Activated naive CD8-positive, alpha-beta T cell (primary cell): ENCODE data around the gene DNAH10.

ENCODE experiments used
- H3K27ac Mint-ChIP-seq: one replicate; pipeline ENCODE4 v1.8.0; 2021; ENCODE audit warnings: mixed read lengths
- H3K27me3 Mint-ChIP-seq: one replicate; pipeline ENCODE4 v1.8.0; 2021; ENCODE audit warnings: mixed read lengths
- H3K36me3 Mint-ChIP-seq: one replicate; pipeline ENCODE4 v1.8.0; 2021; ENCODE audit warnings: mixed read lengths
- H3K4me1 Mint-ChIP-seq: one replicate; pipeline ENCODE4 v1.8.0; 2021; ENCODE audit warnings: low read depth, mixed read lengths
- H3K4me3 Mint-ChIP-seq: one replicate; pipeline ENCODE4 v1.8.0; 2021; ENCODE audit warnings: mild to moderate bottlenecking, mixed read lengths
- H3K9me3 Mint-ChIP-seq: one replicate; pipeline ENCODE4 v1.8.0; 2021; ENCODE audit warnings: low read depth, mixed read lengths

Gene DNAH10, protein sequence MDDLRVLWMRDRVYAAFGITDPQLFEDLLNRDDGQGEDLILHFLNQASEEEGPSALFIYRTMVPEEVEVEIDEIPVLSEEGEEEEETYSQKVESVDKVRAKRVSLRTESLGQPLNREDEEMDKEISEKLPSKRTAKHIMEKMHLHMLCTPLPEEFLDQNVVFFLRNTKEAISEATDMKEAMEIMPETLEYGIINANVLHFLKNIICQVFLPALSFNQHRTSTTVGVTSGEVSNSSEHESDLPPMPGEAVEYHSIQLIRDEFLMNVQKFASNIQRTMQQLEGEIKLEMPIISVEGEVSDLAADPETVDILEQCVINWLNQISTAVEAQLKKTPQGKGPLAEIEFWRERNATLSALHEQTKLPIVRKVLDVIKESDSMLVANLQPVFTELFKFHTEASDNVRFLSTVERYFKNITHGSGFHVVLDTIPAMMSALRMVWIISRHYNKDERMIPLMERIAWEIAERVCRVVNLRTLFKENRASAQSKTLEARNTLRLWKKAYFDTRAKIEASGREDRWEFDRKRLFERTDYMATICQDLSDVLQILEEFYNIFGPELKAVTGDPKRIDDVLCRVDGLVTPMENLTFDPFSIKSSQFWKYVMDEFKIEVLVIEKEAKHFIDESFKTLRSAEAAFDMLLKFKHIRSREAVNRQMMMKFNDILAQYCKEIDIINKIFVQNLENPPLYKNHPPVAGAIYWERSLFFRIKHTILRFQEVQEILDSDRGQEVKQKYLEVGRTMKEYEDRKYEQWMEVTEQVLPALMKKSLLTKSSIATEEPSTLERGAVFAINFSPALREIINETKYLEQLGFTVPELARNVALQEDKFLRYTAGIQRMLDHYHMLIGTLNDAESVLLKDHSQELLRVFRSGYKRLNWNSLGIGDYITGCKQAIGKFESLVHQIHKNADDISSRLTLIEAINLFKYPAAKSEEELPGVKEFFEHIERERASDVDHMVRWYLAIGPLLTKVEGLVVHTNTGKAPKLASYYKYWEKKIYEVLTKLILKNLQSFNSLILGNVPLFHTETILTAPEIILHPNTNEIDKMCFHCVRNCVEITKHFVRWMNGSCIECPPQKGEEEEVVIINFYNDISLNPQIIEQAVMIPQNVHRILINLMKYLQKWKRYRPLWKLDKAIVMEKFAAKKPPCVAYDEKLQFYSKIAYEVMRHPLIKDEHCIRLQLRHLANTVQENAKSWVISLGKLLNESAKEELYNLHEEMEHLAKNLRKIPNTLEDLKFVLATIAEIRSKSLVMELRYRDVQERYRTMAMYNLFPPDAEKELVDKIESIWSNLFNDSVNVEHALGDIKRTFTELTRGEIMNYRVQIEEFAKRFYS (N-terminal part only)

DNA sequence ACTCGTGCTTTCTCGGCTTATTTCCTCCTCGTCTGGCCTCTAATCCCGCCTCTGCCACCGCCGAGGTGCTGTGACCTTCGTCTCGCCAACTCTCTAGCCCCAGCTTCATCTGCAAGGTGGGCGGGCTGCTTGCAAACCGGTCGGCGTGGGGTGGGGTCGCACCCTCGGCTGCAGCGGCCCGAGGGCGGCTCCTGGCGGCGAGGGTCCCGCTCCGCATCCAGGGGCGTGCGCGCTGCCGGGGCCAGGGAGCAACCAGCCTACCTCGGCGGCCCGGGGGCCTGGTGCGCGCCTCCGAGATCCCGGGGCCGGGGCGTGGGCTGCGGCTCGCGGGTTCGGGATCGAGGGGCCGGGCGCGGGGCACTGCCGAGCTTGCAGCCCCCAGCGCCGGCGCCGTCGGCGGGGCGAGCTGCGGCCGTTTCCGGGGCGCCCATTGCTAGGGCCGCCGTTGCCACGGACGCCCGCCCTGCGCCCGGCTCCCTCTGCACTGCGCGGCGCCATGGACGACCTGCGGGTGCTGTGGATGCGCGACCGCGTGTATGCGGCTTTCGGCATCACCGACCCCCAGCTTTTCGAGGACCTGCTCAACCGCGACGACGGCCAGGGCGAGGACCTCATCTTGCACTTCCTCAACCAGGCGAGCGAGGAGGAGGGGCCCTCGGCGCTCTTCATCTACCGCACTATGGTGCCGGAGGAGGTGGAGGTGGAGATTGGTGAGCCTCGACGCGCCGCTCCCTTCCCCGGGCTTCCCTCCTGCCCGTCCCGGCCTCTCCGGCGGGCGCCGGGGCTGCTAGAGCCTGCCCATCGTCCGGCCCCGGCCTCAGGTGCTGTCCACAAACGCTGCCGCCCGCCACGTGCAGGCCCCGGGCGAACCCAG is at the start of gene DNAH10:
TSS of gene DNAH10 (plus strand) at position 461 of the 874 bp plus-strand sequence. CDS start at position 497, 36 bp downstream.
- Mint-ChIP-seq H3K4me1 (peaks cover 5% of the 10 kb centered on the region), H3K9me3 (no peaks in the 10 kb centered on the region), H3K27me3 (no peaks in the 10 kb centered on the region), H3K36me3 (peaks cover 3% of the 10 kb centered on the region), H3K27ac (peak within 1 kb of the TSS; percentile 6), H3K4me3 (peak within 1 kb of the TSS; percentile 80)

DNA sequence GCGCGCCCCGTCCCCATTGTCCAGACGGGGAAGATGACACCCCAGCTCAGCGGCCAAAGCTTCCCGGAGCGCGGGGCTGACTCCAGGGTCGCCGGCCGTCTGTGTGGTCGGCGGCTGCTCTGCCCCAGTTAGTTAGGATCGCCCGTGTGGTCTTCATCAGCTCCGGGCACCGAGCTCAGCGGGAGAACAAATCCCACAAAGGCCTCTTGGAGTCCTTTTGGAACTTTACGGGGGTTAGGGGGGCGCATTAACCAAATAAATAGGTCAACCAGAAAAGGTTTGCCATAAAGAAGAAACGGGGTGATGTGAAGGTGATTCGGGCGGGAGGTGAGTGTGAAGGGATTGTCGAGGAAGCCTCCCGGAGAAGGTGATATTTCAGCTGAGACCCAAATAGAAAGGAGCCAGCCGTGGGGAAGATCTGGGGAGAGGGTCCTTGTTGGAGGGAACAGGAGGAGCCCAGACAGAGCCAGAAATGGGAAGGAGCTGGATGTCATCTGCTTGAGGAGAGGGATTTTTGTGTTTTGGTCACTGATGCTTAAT is 49.3 kb upstream of the DNAH10 start:
- H3K4me3 Mint-ChIP-seq = peak overlapping the region; percentile 97
- no peaks in the 10 kb centered on the region for H3K9me3 Mint-ChIP-seq
- no peaks in the 10 kb centered on the region for H3K27me3 Mint-ChIP-seq
- H3K27ac Mint-ChIP-seq = peak overlapping the region; percentile 97
- H3K4me1 Mint-ChIP-seq = peaks cover 40% of the 10 kb centered on the region
- H3K36me3 Mint-ChIP-seq = peaks cover 5% of the 10 kb centered on the region

DNA sequence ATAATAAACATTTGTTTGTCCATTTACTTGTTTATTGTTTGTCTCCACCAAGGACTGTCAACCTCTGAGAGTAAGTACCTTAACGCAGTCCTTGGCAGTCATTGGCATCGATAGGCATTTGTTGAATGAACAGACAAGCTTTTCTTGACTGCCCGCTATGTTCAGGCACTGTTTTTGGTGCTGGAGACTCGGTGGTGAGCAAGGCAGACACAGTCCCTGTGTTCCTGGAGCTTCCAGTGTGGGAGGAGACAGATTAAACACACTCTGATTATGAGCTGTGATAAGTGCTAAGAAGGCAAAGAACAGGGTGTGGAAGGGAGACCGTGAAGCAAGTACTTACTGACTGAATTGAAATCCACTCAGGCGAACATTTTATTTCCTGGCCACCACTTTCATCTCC is 48.7 kb upstream of the DNAH10 start:
- no peaks in the 10 kb centered on the region for H3K27me3 Mint-ChIP-seq
- H3K4me3 Mint-ChIP-seq = peak overlapping the region; percentile 97
- H3K36me3 Mint-ChIP-seq = peaks cover 5% of the 10 kb centered on the region
- no peaks in the 10 kb centered on the region for H3K9me3 Mint-ChIP-seq
- peak overlapping the region; percentile 97 for H3K27ac Mint-ChIP-seq
- peaks cover 40% of the 10 kb centered on the region for H3K4me1 Mint-ChIP-seq

DNA sequence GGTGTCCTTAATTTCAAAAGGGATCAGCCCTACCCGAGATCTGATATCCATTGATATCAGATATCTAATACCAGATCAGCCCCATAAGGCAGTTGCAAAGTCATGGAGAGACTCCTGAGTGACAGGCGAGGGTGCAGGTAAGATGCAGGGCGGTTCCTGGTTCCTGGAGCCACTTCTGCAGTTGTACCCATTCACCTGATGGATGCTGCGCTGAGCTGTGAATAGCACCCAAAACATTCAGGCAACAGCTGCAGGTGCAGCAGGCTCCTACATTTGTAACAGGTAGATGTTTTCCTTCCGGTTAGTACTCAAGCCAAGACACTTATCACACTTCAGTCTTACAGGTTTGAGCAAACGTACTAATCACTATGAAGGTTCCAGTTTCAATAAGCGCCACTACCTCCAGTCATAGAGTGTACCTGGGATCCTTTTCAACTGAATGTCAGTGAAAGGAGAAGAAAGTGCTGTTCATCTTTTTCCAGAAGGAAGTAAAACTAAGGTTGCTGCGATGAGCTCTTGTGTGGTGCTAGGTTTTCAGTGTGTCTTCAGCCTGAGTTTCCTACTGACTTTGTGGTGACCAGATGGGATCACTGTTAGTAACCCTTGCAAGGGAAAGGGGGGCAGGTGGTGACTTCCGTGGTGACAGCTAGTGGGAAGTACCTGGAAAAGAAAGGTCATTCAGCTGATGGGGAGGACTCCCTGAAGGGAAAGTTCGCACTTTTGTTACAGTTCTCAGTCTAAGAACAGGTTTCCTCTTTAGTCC is 48.1 kb upstream of the DNAH10 start:
- Mint-ChIP-seq H3K36me3 (peaks cover 5% of the 10 kb centered on the region), H3K9me3 (no peaks in the 10 kb centered on the region), H3K4me3 (peak overlapping the region; percentile 97), H3K27ac (peak overlapping the region; percentile 97), H3K27me3 (no peaks in the 10 kb centered on the region), H3K4me1 (peaks cover 40% of the 10 kb centered on the region)

DNA sequence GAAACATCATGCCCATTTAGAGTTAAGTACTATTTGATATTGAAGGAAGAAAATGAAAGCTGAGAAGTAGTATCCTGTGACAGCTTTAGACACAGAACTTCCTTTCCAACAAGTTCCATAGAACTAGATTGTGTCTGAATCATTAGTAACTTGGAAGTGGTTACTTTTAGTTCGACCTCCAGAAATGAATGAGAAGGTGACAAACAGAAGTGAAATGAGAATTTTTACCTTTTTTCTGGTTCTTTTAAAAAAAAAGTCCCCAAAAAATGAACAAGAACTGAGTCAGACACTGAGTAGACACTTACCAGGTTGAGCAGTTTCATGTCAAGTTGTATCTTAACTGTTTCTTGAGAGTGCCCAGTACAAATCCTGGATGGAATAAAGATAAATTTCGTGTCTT is 46.9 kb upstream of the DNAH10 start:
- Mint-ChIP-seq H3K9me3 (no peaks in the 10 kb centered on the region), H3K27ac (peak overlapping the region; percentile 97), H3K27me3 (no peaks in the 10 kb centered on the region), H3K4me1 (peaks cover 47% of the 10 kb centered on the region), H3K36me3 (peaks cover 7% of the 10 kb centered on the region), H3K4me3 (peak overlapping the region; percentile 97)

DNA sequence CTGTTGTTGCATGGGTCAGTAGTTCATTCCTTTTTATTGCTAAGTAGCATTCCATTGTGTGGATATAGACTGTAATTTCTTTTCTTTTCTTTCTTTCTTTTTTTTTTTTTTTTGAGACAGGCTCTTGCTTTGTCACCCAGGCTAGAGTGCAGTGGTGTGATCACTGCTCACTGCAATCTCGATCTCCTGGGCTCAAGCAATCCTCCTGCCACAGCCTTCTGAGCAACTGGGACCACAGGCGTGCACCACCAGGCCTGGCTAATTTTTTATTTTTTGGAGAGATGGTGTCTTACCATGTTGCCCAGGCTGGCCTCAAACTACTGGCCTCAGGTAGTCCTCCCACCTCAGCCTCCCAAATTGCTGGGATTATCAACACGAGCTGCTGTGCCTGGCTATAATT is 44.8 kb upstream of the DNAH10 start:
- H3K27ac Mint-ChIP-seq = peak overlapping the region; percentile 71
- H3K36me3 Mint-ChIP-seq = peaks cover 9% of the 10 kb centered on the region
- H3K4me1 Mint-ChIP-seq = peaks cover 50% of the 10 kb centered on the region
- H3K4me3 Mint-ChIP-seq = peak overlapping the region; percentile 11
- no peaks in the 10 kb centered on the region for H3K9me3 Mint-ChIP-seq
- H3K27me3 Mint-ChIP-seq = no peaks in the 10 kb centered on the region

DNA sequence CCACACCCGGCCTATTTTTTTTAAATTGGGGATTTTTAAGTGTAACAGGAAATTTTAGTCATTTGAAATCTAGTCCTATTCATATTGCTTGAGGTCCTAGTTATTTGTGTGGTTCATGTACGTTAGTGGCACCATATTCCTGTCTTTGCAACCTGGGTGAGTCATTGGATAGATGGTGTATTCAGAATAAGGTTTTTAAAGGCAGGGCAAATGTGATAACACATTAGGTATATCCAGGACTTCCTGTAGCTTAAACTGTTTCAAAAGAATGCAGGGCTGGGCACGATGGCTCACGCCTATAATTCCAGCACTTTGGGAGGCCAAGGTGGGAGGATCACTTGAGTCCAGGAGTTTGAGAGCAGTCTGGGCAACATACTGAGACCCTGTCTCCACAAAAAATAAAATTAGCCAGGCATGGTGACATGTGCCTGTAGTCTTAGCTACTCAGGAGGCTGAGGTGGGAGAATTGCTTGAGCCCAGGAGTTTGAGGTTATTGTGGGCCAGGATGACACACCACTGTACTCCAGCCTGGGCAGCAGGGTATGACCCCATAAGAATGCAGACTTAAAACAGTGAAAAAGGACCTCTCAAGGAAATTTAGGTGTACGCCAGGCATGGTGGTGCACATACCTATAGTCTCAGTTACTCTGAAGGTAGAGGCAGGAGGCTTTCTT is 41.8 kb upstream of the DNAH10 start:
- Mint-ChIP-seq H3K4me1 (peaks cover 46% of the 10 kb centered on the region), H3K36me3 (peaks cover 4% of the 10 kb centered on the region), H3K4me3 (no peak overlapping the region), H3K27me3 (no peaks in the 10 kb centered on the region), H3K27ac (peak overlapping the region; percentile 86), H3K9me3 (no peaks in the 10 kb centered on the region)

DNA sequence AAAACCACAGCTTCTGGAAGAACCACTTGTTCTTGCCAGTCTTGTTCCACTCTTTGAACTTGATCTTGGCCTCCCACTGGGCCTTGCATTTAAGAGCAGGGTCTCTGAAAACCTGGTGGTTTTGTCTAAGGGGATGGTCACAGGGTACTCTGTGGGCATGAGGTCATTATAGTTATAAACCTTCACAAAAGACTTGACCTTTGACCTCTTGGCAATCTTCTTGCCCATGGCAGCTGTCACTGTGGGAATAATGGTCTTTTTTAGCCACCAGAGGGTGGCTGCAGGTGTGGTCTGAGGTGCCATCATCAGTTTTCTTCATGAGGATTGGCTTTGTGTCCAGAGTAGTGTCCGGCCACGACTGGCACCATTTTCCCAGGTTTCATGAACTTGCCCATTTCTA is 40.9 kb upstream of the DNAH10 start:
- H3K27me3 Mint-ChIP-seq = no peaks in the 10 kb centered on the region
- H3K36me3 Mint-ChIP-seq = peaks cover 8% of the 10 kb centered on the region
- no peak overlapping the region for H3K27ac Mint-ChIP-seq
- no peak overlapping the region for H3K4me3 Mint-ChIP-seq
- no peaks in the 10 kb centered on the region for H3K9me3 Mint-ChIP-seq
- peaks cover 46% of the 10 kb centered on the region for H3K4me1 Mint-ChIP-seq

DNA sequence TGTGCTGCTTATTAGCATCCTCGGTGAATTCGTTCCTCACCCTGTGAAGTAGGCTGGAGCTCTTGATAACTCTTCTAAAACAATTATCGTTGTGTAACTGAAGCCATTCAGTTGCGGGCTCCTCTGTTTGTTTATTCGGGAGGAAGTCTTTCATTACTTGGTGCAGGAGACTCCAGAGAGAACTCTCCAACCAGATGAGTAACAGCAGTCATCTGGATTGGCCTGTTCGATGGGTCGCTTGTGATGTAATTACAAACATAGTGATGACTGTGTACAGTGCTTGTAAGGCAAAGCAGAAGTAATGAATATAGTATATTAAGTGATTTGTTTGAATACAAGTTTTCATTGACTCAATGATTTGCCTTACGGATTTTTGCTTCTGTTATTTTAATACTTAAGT is 39.1 kb upstream of the DNAH10 start:
- Mint-ChIP-seq H3K4me1 (peaks cover 42% of the 10 kb centered on the region), H3K27me3 (no peaks in the 10 kb centered on the region), H3K36me3 (peaks cover 10% of the 10 kb centered on the region), H3K9me3 (no peaks in the 10 kb centered on the region), H3K27ac (peak overlapping the region; percentile 87), H3K4me3 (no peak overlapping the region)

DNA sequence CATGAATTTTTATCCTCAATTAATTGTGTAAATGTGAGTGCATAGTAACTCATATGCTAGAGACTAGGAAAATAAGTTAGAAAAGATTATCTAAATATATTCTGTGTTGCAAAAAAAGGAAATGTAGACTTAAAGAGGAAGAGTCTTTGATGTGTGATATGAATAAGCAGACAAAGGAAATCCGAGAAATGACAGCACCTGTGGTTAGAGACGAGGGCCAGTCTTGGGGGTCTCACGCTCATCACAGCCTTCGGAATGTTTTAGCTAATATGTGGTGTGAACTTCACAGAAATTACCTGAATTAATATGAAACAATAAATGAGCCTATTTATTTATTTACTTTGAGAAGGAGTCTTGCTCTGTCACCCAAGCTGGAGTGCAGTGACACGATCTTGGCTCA is 38.3 kb upstream of the DNAH10 start:
- no peaks in the 10 kb centered on the region for H3K9me3 Mint-ChIP-seq
- peak overlapping the region; percentile 87 for H3K27ac Mint-ChIP-seq
- peak overlapping the region; percentile 58 for H3K4me3 Mint-ChIP-seq
- no peaks in the 10 kb centered on the region for H3K27me3 Mint-ChIP-seq
- H3K36me3 Mint-ChIP-seq = peaks cover 13% of the 10 kb centered on the region
- peaks cover 42% of the 10 kb centered on the region for H3K4me1 Mint-ChIP-seq

DNA sequence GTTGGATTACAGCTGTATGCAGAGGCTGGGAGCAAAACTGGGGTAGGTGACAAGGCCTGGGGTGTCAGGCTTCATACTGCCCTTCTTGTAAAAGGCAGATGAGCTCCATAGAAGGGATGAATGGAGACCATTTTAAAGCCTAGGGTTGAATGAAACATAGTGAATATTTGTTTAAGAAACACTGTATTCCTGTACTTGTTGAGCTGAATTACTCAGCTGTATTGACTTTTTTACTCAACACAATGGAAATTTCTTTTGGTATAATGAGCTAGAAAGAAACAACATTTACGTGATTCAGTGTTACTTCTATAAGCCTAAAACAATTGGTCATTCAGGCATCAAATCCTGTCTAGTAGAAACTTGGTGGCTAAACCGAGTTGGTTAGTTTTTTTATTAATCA is 35.9 kb upstream of the DNAH10 start:
- Mint-ChIP-seq H3K4me3 (no peak overlapping the region), H3K27ac (peak overlapping the region; percentile 70), H3K27me3 (no peaks in the 10 kb centered on the region), H3K4me1 (peaks cover 31% of the 10 kb centered on the region), H3K36me3 (peaks cover 10% of the 10 kb centered on the region), H3K9me3 (no peaks in the 10 kb centered on the region)

DNA sequence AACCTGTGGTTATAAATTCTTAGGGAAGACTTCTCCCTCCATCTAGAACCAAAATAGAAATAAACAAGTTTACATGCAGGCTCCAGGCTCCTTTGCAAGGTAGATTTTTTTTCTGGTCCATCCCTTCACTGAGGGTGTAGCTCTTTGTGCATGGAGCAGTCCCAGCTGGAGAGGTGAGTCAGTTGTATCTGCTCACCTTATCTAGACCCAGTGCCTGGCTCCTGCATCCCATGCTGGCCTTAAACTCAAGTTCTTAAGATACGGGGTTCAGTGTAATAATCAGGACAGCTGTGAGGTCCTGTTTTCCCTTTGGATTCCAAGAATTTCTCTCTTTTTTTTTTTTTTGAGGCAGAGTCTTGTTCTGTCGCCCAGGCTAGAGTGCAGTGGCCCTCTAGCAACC is 35.1 kb upstream of the DNAH10 start:
- Mint-ChIP-seq H3K9me3 (no peaks in the 10 kb centered on the region), H3K27ac (peak overlapping the region; percentile 41), H3K4me1 (peaks cover 28% of the 10 kb centered on the region), H3K4me3 (no peak overlapping the region), H3K36me3 (peaks cover 14% of the 10 kb centered on the region), H3K27me3 (no peaks in the 10 kb centered on the region)

DNA sequence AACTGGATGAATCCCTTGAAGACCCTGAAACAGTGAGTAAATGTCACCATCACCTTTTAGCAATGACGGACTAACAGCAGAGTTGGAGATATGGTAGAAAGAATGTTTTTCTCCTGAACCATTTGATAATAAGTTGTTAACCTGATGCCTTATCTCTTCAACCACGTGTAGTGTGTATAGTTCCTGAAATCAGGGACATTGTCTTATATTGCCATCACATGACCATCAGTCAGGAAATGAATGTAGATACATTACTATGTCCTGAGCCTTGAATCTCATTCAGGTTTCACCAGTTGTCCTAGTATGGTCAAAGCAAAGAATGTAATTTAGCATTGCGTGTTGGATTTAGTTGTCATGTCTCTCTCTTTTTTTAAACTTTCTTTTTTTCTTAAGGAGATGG is 34.2 kb upstream of the DNAH10 start:
- Mint-ChIP-seq H3K4me1 (peaks cover 20% of the 10 kb centered on the region), H3K27ac (no peak overlapping the region), H3K4me3 (no peak overlapping the region), H3K36me3 (peaks cover 15% of the 10 kb centered on the region), H3K27me3 (no peaks in the 10 kb centered on the region), H3K9me3 (no peaks in the 10 kb centered on the region)
